ENCODE data around the gene ATP6V0D1. TPM values are rescaled to one million over a fixed set of nuclear protein-coding genes. Genes with fewer than 3 reads are reported as not detected.

Gene ATP6V0D1
- total RNA-seq (100 to 1,000 TPM in 3 of 9 donors, 10 to 100 TPM in 6; 52.7 to 141 (median 68.5) TPM), polyA plus RNA-seq (100 to 1,000 TPM in 1 of 2 donors, 10 to 100 TPM in 1; 18.6 to 104 TPM)
- long read RNA-seq, donor 1, transcript ATP6V0D1-201 (8 exons, 1,716 nt): major isoform, 142 of 150 reads
- long read RNA-seq, donor 1, partial matches to known transcripts: 2 of 150 reads
- long read RNA-seq, donor 1, other reads (novel, unspliced or antisense): 5 of 150 reads
- long read RNA-seq, donor 2, transcript ATP6V0D1-201 (8 exons, 1,716 nt): major isoform, 674 of 716 reads
- long read RNA-seq, donor 2, partial matches to known transcripts: 8 of 716 reads
- long read RNA-seq, donor 2, other reads (novel, unspliced or antisense): 28 of 716 reads
- long read RNA-seq, donor 3, transcript ATP6V0D1-201 (8 exons, 1,716 nt): major isoform, 130 of 147 reads
- long read RNA-seq, donor 3, partial matches to known transcripts: 2 of 147 reads
- long read RNA-seq, donor 3, other reads (novel, unspliced or antisense): 11 of 147 reads

GRCh38 chr16:67480833-67481560, at the start of gene ATP6V0D1:
Gene ATP6V0D1 (minus strand): TSS chr16:67481157. CDS start chr16:67481086, 71 bp downstream.
- Histone ChIP-seq H3K36me3 (peaks cover 0 to 20% (median 13%) of the 10 kb centered on the region in 9 donors), H3K4me1 (peaks cover 0 to 63% (median 37%) of the 10 kb centered on the region in 12 donors), H3K9me3 (no peaks in the 10 kb centered on the region), H3K4me3 (peak within 1 kb of the TSS; percentile 74 to 99 (median 88)), H3K27ac (peak within 1 kb of the TSS; percentile 49 to 95 (median 90)), H3K27me3 (no peaks in the 10 kb centered on the region)
- ATAC-seq (peak; percentile 95 to 97 (median 96)), DNase-seq (peak; percentile 98 to 99 (median 99))
- intact Hi-C loops (cut with DNase I): loop anchor here in 3 of 10 donors (5.0 kb wide), 1 partner anchor 36 kb away; no protein-coding TSS in a partner anchor
- WGBS, 4 donors: 0 to 1% (median 0%) methylated on average over 20 to 57 of the region's 57 CpGs
- TF ChIP-seq CTCF (IDR thresholded peaks at IDR 0.05) (peak; percentile 80 to 98 (median 90)), POLR2A (IDR thresholded peaks at IDR 0.05) (peak in 1 of 2 donors; percentile 84)

GRCh38 chr16:67530013-67530939, 49.3 kb upstream of the ATP6V0D1 start:
- TF ChIP-seq CTCF (IDR thresholded peaks at IDR 0.05) (no peak), POLR2A (IDR thresholded peaks at IDR 0.05) (peak; percentile 21 to 88)
- whole genome bisulfite sequencing, 4 donors: 2 to 3% (median 2%) methylated on average over 22 to 48 of the region's 48 CpGs
- DNase-seq (peak; percentile 88 to 91 (median 90)), ATAC-seq (peak; percentile 63 to 89 (median 80))
- Histone ChIP-seq H3K9me3 (no peaks in the 10 kb centered on the region), H3K27ac (peak overlapping the region; percentile 80 to 99 (median 96)), H3K27me3 (no peaks in the 10 kb centered on the region), H3K36me3 (peaks cover 0 to 5% (median 0%) of the 10 kb centered on the region in 9 donors), H3K4me3 (peak overlapping the region; percentile 66 to 97 (median 82)), H3K4me1 (peaks cover 0 to 70% (median 49%) of the 10 kb centered on the region in 12 donors)
- intact Hi-C loops (cut with DNase I): loop anchor here in 2 of 10 donors (2.0 to 5.0 kb wide), 2 partner anchors 33 to 402 kb away; partner anchors contain the start of genes CTCF (in 1 of the 2) and CTRL (in 1 of the 2)

- no peak for TF ChIP-seq POLR2A (IDR thresholded peaks at IDR 0.05)
- no peak for TF ChIP-seq CTCF (IDR thresholded peaks at IDR 0.05)
- DNase-seq (no peak), ATAC-seq (peak in 3 of 4 donors; percentile 2 to 15 (median 9))
- Histone ChIP-seq H3K9me3 (no peaks in the 10 kb centered on the region), H3K4me1 (peaks cover 0 to 63% (median 45%) of the 10 kb centered on the region in 12 donors), H3K4me3 (peak overlapping the region; percentile 66 to 97 (median 82)), H3K27ac (peak overlapping the region; percentile 80 to 99 (median 96)), H3K27me3 (no peaks in the 10 kb centered on the region), H3K36me3 (peaks cover 0 to 5% (median 0%) of the 10 kb centered on the region in 9 donors)
- intact Hi-C loops (cut with DNase I): loop anchor here in 7 of 10 donors (2.0 to 10.0 kb wide), 8 partner anchors 33 to 535 kb away; partner anchors contain the start of genes CTCF (in 4 of the 7), CTRL (in 3 of the 7), PSMB10 (in 2 of the 7) and RANBP10 (in 1 of the 7)
- WGBS, 4 donors: 1 to 5% (median 3%) methylated on average over 15 to 16 of the region's 16 CpGs
Measured at GRCh38 chr16:67529582-67530012, 48.6 kb upstream of the ATP6V0D1 start.
